Caco-2 (cell line): ENCODE data around the gene FBF1. TPM values are rescaled to one million over a fixed set of nuclear protein-coding genes. Genes with fewer than 3 reads are reported as not detected.
A peak's percentile ranks its signal among the peaks of the same experiment; 100 is the strongest.

ENCODE experiments used
- BruUV-seq: library from RNA; stranded (reverse); fragments of 400-500 nt; replicated peaks from 2 replicates; lab custom pipeline; 2021; lab: Mats Ljungman, UMichigan
- CTCF ChIA-PET: fragments of 300-600 bp; sonication (Branson Sonifier 250); formaldehyde crosslinking; loops from one replicate; lab custom pipeline; 2022; ENCODE audit warnings: antibody characterized with exemption; lab: Charles Lee
- POLR2A ChIA-PET: fragments of 300-600 bp; sonication (Branson Sonifier 250); formaldehyde crosslinking; loops from one replicate; lab custom pipeline; 2022; ENCODE audit warnings: antibody characterized with exemption; lab: Charles Lee
- DNase-seq, 2 experiments: peaks; one replicate each; pipeline versions ENCODE4 v3.0.0 to v3.0.0-alpha.2; 2020 to 2022
- H3K27me3 ChIP-seq: replicated peaks from 2 replicates; pipeline ENCODE4 v1.6.0; 2011; ENCODE audit warnings: low read length; ENCODE audit not compliant: control insufficient read depth, insufficient read depth
- H3K36me3 ChIP-seq: 2 replicates; pipeline ENCODE4 v1.5.1; 2011; ENCODE audit warnings: low read length; ENCODE audit not compliant: control insufficient read depth, insufficient read depth
- H3K4me1 ChIP-seq: fragments of 250-450 bp; sonication (Bioruptor Pico); 2 replicates; pipeline ENCODE4 v1.5.1; 2020; ENCODE audit warnings: mild to moderate bottlenecking
- H3K4me3 ChIP-seq: 2 replicates; pipeline ENCODE4 v1.5.1; 2011; ENCODE audit warnings: low read depth, mild to moderate bottlenecking, control low read depth, low read length
- H3K9me3 ChIP-seq: fragments of 250-450 bp; sonication (Bioruptor Pico); 2 replicates; pipeline ENCODE4 v1.5.1; 2020; ENCODE audit warnings: mild to moderate bottlenecking, moderate library complexity
- H3K27ac Mint-ChIP-seq: one replicate; pipeline ENCODE4 v1.8.0; 2022; ENCODE audit warnings: mixed read lengths; ENCODE audit not compliant: unreplicated experiment
- H3K27me3 Mint-ChIP-seq: one replicate; pipeline ENCODE4 v1.8.0; 2022; ENCODE audit warnings: mixed read lengths; ENCODE audit not compliant: insufficient read depth, unreplicated experiment
- H3K36me3 Mint-ChIP-seq: one replicate; pipeline ENCODE4 v1.8.0; 2022; ENCODE audit warnings: mild to moderate bottlenecking, mixed read lengths; ENCODE audit not compliant: insufficient read depth, unreplicated experiment
- H3K4me1 Mint-ChIP-seq: one replicate; pipeline ENCODE4 v1.8.0; 2022; ENCODE audit warnings: low read depth, mixed read lengths; ENCODE audit not compliant: unreplicated experiment
- H3K4me3 Mint-ChIP-seq: one replicate; pipeline ENCODE4 v1.8.0; 2022; ENCODE audit warnings: mild to moderate bottlenecking, moderate library complexity, mixed read lengths; ENCODE audit not compliant: unreplicated experiment
- H3K9me3 Mint-ChIP-seq: one replicate; pipeline ENCODE4 v1.8.0; 2022; ENCODE audit warnings: mixed read lengths; ENCODE audit not compliant: unreplicated experiment
- intact Hi-C: fragments of 100-400 bp; cut with micrococcal nuclease; formaldehyde crosslinking; loops from one replicate; pipeline ENCODE4 v1.10.0; 2022; ENCODE audit not compliant: unreplicated experiment
- total RNA-seq: library from RNA; stranded (reverse); gene quantifications from 2 replicates; pipeline ENCODE4 v1.2.3, GENCODE V29; 2022
- TF ChIP-seq, protein P1 (sequence below), 2 experiments: fragments of 200-600 bp in 1 of 2; IDR thresholded peaks; 1 replicate in 1 of 2; 2 replicates in 1 of 2; pipeline versions ENCODE4 v1.5.1 to v1.8.0; 2011 to 2022; ENCODE audit warnings: antibody characterized with exemption in 1 of 2, control low read depth in 1 of 2, inconsistent platforms in 1 of 2, low read depth in 1 of 2, low read length in 1 of 2, mild to moderate bottlenecking in 1 of 2, moderate library complexity in 1 of 2; ENCODE audit not compliant: insufficient read depth in 1 of 2, severe bottlenecking in 1 of 2, unreplicated experiment in 1 of 2

FBF1 gene
- total RNA-seq, 1 experiment from 2014 or later: 14.1 TPM

- intact Hi-C loops: no loop called here
- TF ChIP-seq, protein P1, sequence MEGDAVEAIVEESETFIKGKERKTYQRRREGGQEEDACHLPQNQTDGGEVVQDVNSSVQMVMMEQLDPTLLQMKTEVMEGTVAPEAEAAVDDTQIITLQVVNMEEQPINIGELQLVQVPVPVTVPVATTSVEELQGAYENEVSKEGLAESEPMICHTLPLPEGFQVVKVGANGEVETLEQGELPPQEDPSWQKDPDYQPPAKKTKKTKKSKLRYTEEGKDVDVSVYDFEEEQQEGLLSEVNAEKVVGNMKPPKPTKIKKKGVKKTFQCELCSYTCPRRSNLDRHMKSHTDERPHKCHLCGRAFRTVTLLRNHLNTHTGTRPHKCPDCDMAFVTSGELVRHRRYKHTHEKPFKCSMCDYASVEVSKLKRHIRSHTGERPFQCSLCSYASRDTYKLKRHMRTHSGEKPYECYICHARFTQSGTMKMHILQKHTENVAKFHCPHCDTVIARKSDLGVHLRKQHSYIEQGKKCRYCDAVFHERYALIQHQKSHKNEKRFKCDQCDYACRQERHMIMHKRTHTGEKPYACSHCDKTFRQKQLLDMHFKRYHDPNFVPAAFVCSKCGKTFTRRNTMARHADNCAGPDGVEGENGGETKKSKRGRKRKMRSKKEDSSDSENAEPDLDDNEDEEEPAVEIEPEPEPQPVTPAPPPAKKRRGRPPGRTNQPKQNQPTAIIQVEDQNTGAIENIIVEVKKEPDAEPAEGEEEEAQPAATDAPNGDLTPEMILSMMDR (IDR thresholded peaks at IDR 0.05; ENCODE audit: insufficient read depth in 1 of 2, low read depth in 1 of 2, low read length in 1 of 2, severe bottlenecking in 1 of 2, unreplicated experiment in 1 of 2): no peak
- no peaks in the 10 kb centered on the region for H3K27me3 Mint-ChIP-seq
- H3K9me3 Mint-ChIP-seq: no peaks in the 10 kb centered on the region
- Histone ChIP-seq H3K4me1 (peaks cover 9% of the 10 kb centered on the region), H3K27me3 (no peaks in the 10 kb centered on the region), H3K9me3 (no peaks in the 10 kb centered on the region), H3K36me3 (no peaks in the 10 kb centered on the region; the same call in 1 of the 2 replicates), H3K4me3 (no peak overlapping the region)
- ChIA-PET POLR2A (no interaction called here), CTCF (no interaction called here)
- BruUV-seq: no TSS peak
- peaks cover 15% of the 10 kb centered on the region for H3K36me3 Mint-ChIP-seq
- no peak overlapping the region for H3K4me3 Mint-ChIP-seq
- H3K4me1 Mint-ChIP-seq: peaks cover 5% of the 10 kb centered on the region
- no peak for DNase-seq
- H3K27ac Mint-ChIP-seq: no peak overlapping the region
These were observed 3.2 kb downstream of the FBF1 start for GRCh38 chr17:75937652-75938051.

DNA sequence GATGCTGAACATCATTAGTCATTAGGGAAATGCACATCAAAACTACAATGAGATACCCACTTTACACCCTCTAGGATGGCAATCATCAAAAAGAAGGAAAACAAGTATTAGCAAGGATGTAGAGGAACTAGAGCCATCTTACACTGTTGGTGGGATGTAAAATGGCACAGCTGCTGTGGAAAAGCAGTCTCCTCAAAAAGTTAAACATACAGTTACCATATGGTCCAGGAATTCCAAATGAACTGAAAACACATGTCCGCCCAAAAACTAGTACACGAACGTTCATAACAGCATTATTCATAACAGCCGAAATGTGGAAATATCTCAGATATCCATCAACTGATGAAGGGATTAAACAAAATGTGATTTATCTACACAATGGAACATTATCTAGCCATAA, 7.0 kb downstream of the FBF1 start:
- Histone ChIP-seq H3K9me3 (0 out of 2 replicates have a peak, but pooled peaks cover 5% of the 10 kb centered on the region), H3K27me3 (no peaks in the 10 kb centered on the region), H3K4me3 (no peak overlapping the region), H3K36me3 (no peaks in the 10 kb centered on the region), H3K4me1 (peaks cover 22% of the 10 kb centered on the region)
- intact Hi-C loops: no loop called here
- DNase-seq: no peak
- CTCF ChIA-PET: interaction anchor here (0.7 kb wide), 1 partner anchor 19 kb away, joined by 5 read pairs; no protein-coding TSS in a partner anchor
- peaks cover 6% of the 10 kb centered on the region for H3K4me1 Mint-ChIP-seq
- no peak overlapping the region for H3K4me3 Mint-ChIP-seq
- no peaks in the 10 kb centered on the region for H3K9me3 Mint-ChIP-seq
- POLR2A ChIA-PET: no interaction called here
- no peak overlapping the region for H3K27ac Mint-ChIP-seq
- BruUV-seq: no TSS peak
- TF ChIP-seq, protein P1 (IDR thresholded peaks at IDR 0.05; ENCODE audit: insufficient read depth in 1 of 2, low read depth in 1 of 2, low read length in 1 of 2, severe bottlenecking in 1 of 2, unreplicated experiment in 1 of 2): no peak
- H3K36me3 Mint-ChIP-seq: peaks cover 5% of the 10 kb centered on the region
- no peaks in the 10 kb centered on the region for H3K27me3 Mint-ChIP-seq

DNA sequence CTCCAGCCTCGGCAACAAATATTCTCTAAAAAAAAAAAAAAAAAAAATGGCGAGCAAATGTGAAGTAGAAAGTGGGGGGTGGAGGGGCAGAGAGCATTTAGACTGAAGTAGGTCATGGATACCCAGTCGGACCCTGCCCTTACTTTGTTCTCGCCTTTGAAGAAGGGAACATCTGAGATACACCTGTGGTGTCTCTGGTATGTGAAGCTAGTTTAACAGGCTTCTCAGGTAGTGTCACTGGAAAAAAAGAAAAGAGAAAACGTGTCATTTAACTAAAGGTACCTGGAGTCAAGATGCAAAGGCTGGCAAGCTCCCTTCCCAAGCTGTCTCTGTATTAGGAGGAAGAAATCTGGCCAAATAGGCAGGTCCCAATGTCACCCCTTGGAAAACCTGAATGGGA, 8.0 kb downstream of the FBF1 start:
- Mint-ChIP-seq H3K4me3 (peak overlapping the region; percentile 19), H3K27ac (no peak overlapping the region), H3K27me3 (no peaks in the 10 kb centered on the region), H3K9me3 (no peaks in the 10 kb centered on the region), H3K4me1 (peaks cover 6% of the 10 kb centered on the region), H3K36me3 (peaks cover 5% of the 10 kb centered on the region)
- Histone ChIP-seq H3K27me3 (no peaks in the 10 kb centered on the region), H3K4me3 (no peak overlapping the region), H3K36me3 (no peaks in the 10 kb centered on the region), H3K9me3 (0 out of 2 replicates have a peak, but pooled peaks cover 5% of the 10 kb centered on the region), H3K4me1 (peaks cover 22% of the 10 kb centered on the region)
- ChIA-PET CTCF (no interaction called here), POLR2A (interaction anchor here (0.7 kb wide), 1 partner anchor 9 kb away, joined by 3 read pairs; no protein-coding TSS in a partner anchor)
- no TSS peak for BruUV-seq
- TF ChIP-seq, protein P1 (IDR thresholded peaks at IDR 0.05; ENCODE audit: insufficient read depth in 1 of 2, low read depth in 1 of 2, low read length in 1 of 2, severe bottlenecking in 1 of 2, unreplicated experiment in 1 of 2): no peak
- DNase-seq: peak in 1 of 2 experiments; percentile 47
- intact Hi-C loops: no loop called here
